NK-92 (cell line): ENCODE measurements around the gene CKLF.
"Not testable (repeated sequence)": the region's sequence is repeated elsewhere in the genome, so short reads cannot be mapped to it uniquely, and the experiment has no call there.

Experiments
- DNase-seq: peaks from one replicate; lab custom pipeline; 2025; ENCODE audit not compliant: unreplicated experiment; lab: John Stamatoyannopoulos, UW

Gene CKLF

GRCh38 chr16:66542396-66542795 is 10.0 kb upstream of the CKLF start:
- no peak for DNase-seq

DNA sequence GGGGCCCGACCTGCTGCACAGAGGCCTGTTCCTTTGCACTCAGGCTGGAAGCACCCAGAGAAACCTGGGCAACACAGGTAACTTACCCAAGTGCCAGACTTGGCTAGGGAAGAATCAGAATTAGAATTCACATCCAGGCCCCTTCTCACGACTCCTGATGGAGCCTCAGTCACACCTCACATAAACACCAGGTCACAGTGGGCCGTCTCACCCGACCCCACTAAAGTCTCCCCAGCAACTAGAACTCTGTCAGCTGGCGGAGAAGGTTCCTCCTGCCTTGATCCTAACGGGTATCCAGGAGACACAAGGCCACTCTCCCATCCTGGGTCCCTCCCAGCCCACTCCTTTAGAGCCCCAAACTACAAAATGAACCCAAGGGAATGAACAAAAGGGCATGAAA is 8.8 kb upstream of the CKLF start:
- DNase-seq, result no peak

DNA sequence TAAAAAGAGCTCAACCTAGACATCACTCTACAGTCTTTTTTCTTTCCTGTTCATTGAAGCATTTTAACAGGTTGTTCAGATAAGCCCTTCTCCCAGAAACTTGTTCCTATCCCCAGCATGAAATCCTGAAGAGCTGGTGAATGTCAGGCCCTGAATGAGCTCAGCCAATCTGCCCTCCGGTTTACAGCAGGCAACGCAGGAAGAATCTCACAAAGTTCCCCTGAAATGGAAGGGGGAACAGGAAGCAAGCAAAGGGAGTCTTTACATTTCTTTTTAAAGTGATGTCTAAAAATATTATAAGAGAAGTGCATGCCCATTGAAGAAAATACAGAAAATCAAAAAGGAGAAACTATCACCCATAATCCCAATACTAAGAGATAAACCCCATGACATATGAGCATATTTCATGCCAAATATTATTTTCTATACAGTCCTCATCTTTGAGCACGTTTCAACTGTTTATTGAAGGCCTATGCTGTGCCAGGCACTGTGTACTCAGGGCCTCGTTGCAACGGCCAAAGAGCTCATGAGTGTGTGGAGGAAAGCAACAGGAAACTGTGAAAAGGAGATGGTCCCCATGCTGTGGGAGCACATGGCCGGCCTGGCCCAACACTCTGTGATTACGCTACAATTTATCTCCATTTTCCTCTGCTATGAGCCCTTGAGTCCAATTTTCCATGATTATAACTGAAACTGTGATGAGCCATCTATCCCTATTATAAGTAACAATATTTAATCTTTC is 8.2 kb upstream of the CKLF start:
- no peak for DNase-seq

DNA sequence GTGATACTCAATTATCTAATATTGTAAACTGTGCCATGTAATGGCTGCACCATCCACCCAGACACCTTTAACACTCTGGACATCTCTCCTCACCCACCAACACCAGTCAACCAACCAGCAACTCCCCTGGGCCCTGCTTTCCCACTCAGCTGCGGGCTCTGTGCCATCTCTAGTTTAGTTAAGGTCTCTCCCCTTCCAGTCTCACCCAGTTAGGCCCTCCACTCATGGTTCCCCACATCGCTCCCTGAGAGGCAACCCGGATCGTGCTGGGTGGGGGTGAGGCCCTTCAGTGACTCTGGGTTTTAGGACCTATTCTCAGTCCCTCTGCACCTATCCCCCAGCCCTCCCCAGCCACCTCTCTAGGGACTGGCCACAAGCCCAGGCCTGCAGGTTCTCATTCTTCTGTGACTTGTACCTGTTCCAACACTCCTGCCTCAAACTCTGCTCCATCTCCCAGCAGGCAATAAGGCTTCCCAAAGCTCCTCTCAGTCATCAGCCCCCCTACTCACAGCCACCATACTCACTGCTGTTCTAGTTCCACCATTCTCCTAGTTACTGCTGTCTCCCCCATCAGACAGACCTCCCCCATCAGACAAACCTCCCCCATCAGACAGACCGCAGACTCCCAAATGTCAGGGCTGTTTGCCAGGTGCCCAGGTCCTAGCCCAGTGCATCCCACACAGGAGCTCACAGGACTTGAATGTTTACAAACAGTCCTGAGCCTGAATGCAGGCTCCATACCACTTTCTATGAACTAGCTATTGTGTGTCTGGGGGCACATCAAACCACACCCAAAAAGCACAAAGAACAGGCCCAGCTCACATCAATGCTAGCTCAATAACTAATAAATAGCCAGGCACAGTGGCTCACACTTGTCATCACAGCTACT is 5.0 kb upstream of the CKLF start:
- no peak for DNase-seq

DNA sequence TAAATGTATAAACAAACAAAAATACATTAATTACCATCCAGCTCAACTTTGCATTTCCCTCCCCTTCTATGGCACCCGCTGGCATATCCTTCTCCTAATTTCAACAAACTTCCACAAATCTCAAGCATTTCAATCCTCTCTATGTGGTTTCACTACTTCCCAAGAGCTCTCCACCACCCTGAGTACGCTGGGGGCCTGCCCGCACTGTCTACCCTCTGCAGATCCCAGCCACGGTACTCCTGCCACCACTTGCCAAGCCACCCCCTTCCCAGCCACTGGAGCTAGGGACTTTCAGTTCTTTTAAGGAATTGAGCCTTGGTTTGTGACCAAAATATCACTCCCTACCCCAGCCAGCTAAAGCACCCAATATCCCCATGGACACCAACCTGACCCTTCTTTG is 4.3 kb upstream of the CKLF start:
- DNase-seq, result no peak

- DNase-seq, result no peak
Measured at GRCh38 chr16:66548868-66549267, 3.5 kb upstream of the CKLF start.

DNA sequence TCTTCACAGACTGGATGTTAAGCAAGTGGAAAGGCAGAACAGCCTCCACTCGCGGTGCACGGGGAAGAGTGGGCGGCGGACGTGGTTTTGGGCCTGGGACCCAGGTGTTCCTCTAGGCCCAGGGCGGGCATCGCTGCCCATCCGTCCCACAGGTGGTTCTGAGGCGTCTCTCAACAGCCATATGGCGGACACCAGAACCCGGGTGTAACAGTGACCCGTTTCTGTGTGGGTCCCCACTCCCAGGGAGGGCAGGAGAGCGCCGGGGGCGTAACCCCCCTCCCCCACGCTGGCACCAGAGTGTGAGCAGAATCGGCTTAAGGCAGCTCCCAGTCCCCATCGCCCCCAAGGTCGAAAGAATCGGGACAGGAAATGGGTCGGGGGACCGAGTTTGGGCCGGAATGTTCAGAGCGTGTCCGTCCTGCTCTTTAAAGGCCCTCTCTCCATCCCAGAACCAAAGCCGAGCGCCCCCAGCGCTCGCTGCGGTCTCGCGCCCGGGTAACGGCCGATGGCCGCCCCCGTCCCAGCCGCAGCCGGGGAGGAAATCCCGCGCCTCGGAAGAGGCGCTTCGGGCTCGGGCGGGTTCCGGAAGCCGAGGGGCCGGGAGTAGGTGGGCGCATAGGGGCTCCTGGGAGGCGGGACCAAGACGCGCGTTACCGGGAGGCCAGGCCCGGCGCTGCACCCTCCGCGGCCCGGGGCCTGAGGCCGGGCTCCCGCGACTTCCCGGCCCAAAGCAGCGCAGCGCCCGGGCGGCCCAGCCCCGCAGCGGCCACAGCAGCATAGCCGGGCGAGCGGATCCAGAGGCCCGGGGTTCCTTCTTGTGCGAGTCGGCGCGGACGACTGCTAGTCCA is 2.9 kb upstream of the CKLF start, which contains the start of gene TK2:
TK2 (minus strand) TSS at position 839 of the 848 bp plus-strand sequence; CDS start at position 778, 61 bp downstream.
- DNase-seq, result no peak

- DNase-seq, result no peak
Measured at GRCh38 chr16:66551348-66551759, 1.0 kb upstream of the CKLF start.

DNA sequence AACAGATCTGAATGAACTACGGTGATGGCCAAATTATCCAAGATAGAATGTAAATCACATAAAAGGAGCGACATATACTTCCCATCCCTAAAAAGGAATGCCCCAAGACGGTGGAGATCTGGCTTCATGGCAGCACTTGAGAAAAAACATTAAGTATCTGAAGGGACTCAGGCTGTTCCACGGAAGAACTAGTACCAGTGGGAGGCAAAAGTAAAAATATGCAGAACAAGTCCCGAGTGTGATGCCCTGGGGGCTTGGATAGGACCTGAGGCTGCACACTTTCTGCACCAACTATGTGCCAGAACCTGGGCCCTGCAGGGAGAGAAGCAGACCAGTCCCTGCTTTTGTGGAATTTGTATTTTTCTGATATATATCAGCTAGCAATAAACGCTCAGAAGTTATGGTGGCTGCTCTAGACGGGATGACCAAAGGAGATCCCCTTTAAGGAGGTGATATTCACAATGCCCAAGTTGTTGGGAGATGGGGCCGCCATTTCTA is 539 bp upstream of the CKLF start:
- DNase-seq, result no peak

DNA sequence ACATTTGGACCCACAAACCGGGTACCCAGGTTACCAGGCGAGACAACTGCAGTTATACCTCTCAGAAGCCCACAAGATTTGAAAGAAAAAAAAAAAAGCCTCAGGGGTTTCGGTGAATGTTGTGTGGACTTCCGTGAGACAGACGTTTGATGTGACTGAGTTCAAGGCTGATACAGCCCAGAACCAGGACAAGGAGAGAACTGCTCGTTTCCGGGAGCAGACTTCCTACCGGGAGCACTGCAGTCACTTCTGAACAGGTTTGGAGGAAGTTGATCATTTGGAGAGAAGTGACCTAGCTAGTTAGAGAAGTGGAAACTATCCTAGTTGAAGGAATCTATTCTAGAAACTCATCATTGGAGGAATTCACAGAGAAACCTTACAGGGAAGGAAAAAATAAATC is 847 bp downstream of the CKLF start:
- no peak for DNase-seq

DNA sequence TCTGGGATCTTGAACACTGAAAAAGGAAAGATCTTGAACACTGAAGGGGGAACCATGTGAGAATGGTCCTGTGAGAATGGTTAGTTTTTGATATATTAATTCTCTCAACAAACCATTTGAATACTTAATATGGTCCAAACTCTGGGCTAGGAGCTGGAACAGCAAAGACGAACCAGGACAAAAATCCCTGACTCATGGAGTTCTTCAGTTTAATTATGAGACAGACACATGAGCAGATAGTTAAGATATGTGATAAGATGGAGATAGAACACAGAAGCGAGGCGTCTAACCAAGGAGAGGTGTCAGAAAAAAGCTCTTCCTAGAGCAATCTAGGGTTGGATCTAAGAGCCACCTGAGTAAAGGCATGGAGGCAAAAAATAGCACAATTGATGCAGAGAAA is 1.6 kb downstream of the CKLF start:
- no peak for DNase-seq

GRCh38 chr16:66554495-66554894 is 2.1 kb downstream of the CKLF start:
- DNase-seq, result no peak

- no peak for DNase-seq
Measured at GRCh38 chr16:66560107-66560506, 7.7 kb downstream of the CKLF start.

- DNase-seq, result no peak
Measured at GRCh38 chr16:66561381-66562080, 9.2 kb downstream of the CKLF start.

- DNase-seq, result no peak
Measured at GRCh38 chr16:66562409-66562808, 10.0 kb downstream of the CKLF start.

- no peak for DNase-seq
Measured at GRCh38 chr16:66562986-66563385, 10.6 kb downstream of the CKLF start.

DNA sequence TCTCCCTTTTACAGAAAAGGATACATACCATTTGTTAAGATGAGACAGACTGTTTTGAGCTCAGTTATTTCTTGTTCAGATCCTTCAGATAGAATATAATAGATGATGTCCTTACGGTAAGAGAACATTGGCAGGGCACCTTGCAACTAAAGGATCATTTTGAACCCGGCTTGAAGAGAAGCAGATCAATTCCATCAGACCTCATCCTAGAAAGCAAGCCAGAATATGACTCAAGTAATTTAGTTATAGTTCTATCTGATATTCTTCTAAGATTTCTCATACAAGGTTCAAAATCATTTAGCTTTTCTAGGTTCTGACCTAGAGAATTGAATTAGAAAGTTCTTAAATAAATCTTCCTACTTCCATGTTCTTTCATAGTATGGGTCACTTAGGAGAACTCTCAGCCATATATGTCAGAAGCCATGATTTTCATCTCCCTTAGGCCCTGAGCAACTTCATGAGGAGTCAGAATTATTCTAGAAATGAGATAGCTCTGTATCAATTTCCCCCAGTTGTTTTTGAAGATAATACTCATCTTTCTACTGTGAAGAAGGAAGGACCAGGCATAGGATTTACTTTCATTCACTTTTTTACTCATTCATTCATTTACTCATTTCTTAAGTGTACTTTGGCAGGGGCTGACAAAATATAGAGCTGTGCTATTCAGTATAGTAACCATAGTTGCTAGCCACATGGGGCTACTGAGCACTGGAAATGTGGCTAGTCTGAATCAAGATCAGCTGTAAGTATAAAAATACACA is 11.4 kb downstream of the CKLF start:
- DNase-seq, result no peak

- no peak for DNase-seq
Measured at GRCh38 chr16:66566051-66566901, 13.9 kb downstream of the CKLF start, which contains the start of gene CMTM1. TSS of gene CMTM1 (plus strand) at chr16:66566439. CDS start at chr16:66566514, 75 bp downstream.

- DNase-seq, result not testable (repeated sequence)
Measured at GRCh38 chr16:66567270-66567669, 14.9 kb downstream of the CKLF start.
